Fibroblast of the aortic adventitia (primary cell): Measurements from ENCODE around the gene NSDHL. TPM values are rescaled to one million over a fixed set of nuclear protein-coding genes. Genes with fewer than 3 reads are reported as not detected.

Experiments
- DNase-seq: peaks from one replicate; pipeline ENCODE4 v3.0.0-alpha.2; 2010; ENCODE audit warnings: low read depth
- H3K4me3 ChIP-seq: 2 replicates; pipeline ENCODE4 v1.5.1; 2011; ENCODE audit warnings: low read depth, mild to moderate bottlenecking, control low read depth, low read length, moderate library complexity
- CTCF ChIP-seq: IDR thresholded peaks from 2 replicates; pipeline ENCODE4 v1.5.1; 2011; ENCODE audit warnings: mild to moderate bottlenecking, low read length, control low read depth, inconsistent platforms; ENCODE audit not compliant: insufficient read depth
- total RNA-seq: library from RNA; depleted of rRNA; stranded (reverse); fragments of >200 nt; gene quantifications from 2 replicates; pipeline ENCODE4 v1.2.3, GENCODE V29; 2012; ENCODE audit warnings: low replicate concordance

Gene NSDHL
- total RNA-seq, 1 donor, result 11.7 TPM

GRCh38 chrX:152817078-152817764 is 13.6 kb upstream of the NSDHL start:
- peak; percentile 60 for DNase-seq
- no peak overlapping the region for H3K4me3 ChIP-seq
- peak; percentile 60 for TF ChIP-seq CTCF

DNA sequence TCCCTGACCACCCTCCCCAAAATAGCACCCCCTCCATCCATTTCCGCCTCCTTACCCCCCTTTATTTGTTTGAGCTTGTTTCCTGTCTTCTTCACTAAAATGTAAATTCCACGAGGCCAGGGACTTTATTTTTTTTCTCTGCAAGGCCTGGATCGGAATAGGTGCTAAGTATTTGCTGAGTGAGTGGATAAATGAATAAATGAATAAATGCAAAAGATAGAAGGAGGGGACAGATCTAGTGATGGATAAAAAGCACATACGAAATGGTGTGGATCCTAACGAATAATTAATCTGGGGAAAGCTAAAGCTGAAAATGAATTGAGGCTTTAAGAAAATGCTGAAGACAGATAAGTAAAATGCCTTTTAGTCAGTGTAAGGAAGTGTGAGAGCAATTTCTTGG is 12.5 kb upstream of the NSDHL start:
- no peak for TF ChIP-seq CTCF
- H3K4me3 ChIP-seq, result no peak overlapping the region
- DNase-seq, result no peak

DNA sequence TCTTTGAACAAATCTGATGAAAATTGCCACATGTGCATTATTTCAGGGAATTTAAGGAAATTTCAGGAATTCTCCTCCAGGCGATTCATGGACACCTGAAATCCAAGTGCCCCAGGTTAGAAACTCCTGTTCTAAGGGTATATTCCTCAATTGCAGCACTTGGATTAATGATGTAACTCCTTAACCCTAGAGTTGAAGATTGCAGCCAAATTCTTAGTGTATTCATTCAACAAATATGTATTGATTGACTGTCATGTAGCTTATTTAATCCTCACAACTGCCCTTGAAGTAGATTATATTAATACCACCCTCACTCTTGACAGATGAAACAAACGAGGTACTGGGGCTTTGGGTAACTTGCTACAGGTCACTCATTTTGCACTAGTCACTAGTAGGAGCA is 11.6 kb upstream of the NSDHL start:
- no peak overlapping the region for H3K4me3 ChIP-seq
- DNase-seq, result peak; percentile 48
- no peak for TF ChIP-seq CTCF

- DNase-seq, result peak; percentile 47
- no peak for TF ChIP-seq CTCF
- H3K4me3 ChIP-seq, result no peak overlapping the region
Measured at GRCh38 chrX:152819732-152820131, 11.1 kb upstream of the NSDHL start.

DNA sequence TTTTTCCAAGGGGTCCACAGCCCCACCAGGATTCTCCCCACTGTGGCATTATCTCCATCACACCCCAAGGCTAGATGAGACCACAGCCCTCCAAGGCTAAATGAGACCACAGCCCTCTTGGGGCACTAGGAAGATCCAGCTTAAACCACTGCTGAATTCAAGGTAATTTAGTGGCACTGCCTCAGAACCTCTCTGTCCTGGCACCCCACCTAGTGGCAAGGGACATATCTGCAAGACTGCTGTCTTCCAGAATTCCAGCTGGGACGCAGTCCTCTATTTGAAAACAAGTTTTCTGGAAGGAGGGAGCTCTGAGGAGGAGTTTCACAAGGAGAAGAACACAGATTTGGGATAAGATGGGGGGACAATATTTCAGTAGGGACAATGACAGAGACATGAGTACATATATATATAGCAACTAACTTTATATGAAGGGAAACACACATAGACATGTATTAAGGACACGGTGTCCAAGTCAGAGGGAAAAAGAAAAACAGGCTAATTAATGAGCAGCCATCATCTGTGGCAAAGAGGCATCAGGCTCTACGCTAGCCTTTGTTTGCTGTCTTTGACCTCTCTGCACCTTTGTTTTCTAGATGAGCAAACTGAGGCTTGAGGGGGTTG is 9.6 kb upstream of the NSDHL start:
- DNase-seq, result peak; percentile 29
- TF ChIP-seq CTCF, result peak; percentile 57
- no peak overlapping the region for H3K4me3 ChIP-seq

- DNase-seq, result peak; percentile 22
- TF ChIP-seq CTCF, result no peak
- no peak overlapping the region for H3K4me3 ChIP-seq
Measured at GRCh38 chrX:152822383-152823086, 8.3 kb upstream of the NSDHL start.
